ENCODE measurements around the gene GAL. TPM values are rescaled to one million over a fixed set of nuclear protein-coding genes. Genes with fewer than 3 reads are reported as not detected.

The GAL gene
- total RNA-seq, 4 donors from 2014 or later = 1.2 TPM; not detected in 3

DNA sequence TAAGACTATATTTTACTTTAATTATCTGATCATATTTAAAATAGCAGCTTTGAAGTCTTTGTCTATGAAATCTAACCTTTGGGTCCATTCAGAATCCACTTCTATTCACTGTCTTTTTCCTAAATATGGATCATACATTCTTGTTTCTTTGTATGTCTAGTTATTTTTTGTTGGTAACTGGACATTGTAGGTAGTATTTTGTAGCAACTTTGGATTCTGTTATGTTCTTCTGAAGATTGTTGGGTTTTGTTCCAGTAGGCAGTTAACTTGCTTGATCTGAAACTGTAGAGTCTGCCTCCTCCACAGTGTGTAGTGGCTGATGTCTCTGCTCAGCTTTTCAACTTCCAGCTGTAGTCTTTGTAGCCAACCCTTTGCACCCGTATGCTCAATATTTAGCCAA, 37.5 kb upstream of the GAL start:
- no peak for TF ChIP-seq POLR2A (IDR thresholded peaks at IDR 0.05)
- TF ChIP-seq, protein P1, sequence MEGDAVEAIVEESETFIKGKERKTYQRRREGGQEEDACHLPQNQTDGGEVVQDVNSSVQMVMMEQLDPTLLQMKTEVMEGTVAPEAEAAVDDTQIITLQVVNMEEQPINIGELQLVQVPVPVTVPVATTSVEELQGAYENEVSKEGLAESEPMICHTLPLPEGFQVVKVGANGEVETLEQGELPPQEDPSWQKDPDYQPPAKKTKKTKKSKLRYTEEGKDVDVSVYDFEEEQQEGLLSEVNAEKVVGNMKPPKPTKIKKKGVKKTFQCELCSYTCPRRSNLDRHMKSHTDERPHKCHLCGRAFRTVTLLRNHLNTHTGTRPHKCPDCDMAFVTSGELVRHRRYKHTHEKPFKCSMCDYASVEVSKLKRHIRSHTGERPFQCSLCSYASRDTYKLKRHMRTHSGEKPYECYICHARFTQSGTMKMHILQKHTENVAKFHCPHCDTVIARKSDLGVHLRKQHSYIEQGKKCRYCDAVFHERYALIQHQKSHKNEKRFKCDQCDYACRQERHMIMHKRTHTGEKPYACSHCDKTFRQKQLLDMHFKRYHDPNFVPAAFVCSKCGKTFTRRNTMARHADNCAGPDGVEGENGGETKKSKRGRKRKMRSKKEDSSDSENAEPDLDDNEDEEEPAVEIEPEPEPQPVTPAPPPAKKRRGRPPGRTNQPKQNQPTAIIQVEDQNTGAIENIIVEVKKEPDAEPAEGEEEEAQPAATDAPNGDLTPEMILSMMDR (IDR thresholded peaks at IDR 0.05) = no peak

DNA sequence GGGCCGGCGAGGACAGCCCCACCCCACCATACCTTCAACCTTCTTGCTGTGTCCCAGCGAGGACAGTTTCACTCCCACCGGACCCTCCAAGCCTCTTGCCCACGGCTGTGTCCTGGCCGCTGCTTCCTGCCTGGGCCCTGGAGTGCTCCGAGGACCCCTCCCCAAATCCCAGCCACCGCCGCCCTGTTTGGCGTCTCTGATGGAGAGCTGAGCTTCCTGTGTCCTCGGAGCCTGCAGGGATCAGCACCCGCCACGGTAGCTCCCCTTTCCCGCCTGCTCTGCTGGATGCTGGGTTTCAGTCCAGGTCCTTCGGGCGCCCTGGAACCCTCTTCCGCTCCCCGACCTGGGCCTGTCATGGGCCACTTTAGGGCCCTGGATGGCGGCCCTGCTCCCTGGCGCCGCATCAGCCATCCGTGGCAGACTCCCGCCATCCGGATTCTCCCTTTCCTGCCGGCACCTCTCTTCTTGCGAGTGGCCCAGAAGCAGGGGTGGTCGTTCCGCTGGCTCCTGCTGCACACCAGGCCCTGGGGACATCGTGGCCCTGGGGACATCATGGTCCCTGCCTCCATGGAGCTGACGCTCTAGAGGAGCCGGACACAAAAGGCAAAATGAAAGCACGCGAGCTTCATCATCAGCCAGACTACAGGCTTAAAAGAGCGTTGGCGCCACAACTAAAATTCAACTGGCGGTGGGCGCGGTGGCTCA, 34.3 kb upstream of the GAL start:
- no peak overlapping the region for H3K27ac ChIP-seq
- TF ChIP-seq, protein P1 (IDR thresholded peaks at IDR 0.05) = no peak
- TF ChIP-seq POLR2A (IDR thresholded peaks at IDR 0.05) = no peak
- no peaks in the 10 kb centered on the region for H3K4me1 ChIP-seq
- H3K27me3 ChIP-seq = no peaks in the 10 kb centered on the region
- peaks cover 0 to 9% (median 3%) of the 10 kb centered on the region in 4 donors for H3K9me3 ChIP-seq
- peak in 1 of 3 donors; percentile 28 for DNase-seq
- H3K4me3 ChIP-seq = no peak overlapping the region
- no peaks in the 10 kb centered on the region for H3K36me3 ChIP-seq

More for the DNA sequence above, 37.5 kb upstream of the GAL start:
- Histone ChIP-seq H3K27ac (no peak overlapping the region), H3K36me3 (no peaks in the 10 kb centered on the region), H3K9me3 (peaks cover 0 to 9% (median 3%) of the 10 kb centered on the region in 4 donors), H3K4me1 (no peaks in the 10 kb centered on the region), H3K4me3 (no peak overlapping the region), H3K27me3 (no peaks in the 10 kb centered on the region)
- DNase-seq = no peak

DNA sequence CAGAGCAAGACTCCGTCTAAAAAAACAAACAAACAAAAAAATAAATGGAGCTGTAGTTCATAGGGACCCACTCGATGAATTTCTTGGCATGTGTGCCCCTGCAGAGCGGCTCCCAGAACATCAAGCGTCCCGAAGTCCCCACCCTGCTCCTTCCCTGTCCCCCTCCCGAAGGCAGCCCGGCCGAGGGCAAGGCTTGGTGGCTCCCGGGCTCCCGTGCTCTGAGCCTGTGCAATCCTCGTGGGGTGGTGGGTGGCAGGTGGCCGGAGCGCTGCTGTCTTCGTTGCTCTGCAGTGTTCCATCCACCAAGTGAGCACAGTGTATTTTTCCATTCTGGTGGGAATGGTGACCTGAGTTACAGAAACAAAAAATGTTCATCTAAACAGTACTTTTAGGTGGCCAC, 33.5 kb upstream of the GAL start:
- no peaks in the 10 kb centered on the region for H3K4me1 ChIP-seq
- no peaks in the 10 kb centered on the region for H3K27me3 ChIP-seq
- H3K27ac ChIP-seq = no peak overlapping the region
- peaks cover 0 to 9% (median 3%) of the 10 kb centered on the region in 4 donors for H3K9me3 ChIP-seq
- no peaks in the 10 kb centered on the region for H3K36me3 ChIP-seq
- peak in 1 of 3 donors; percentile 13 for DNase-seq
- no peak overlapping the region for H3K4me3 ChIP-seq
- TF ChIP-seq, protein P1 (IDR thresholded peaks at IDR 0.05) = no peak
- no peak for TF ChIP-seq POLR2A (IDR thresholded peaks at IDR 0.05)

DNA sequence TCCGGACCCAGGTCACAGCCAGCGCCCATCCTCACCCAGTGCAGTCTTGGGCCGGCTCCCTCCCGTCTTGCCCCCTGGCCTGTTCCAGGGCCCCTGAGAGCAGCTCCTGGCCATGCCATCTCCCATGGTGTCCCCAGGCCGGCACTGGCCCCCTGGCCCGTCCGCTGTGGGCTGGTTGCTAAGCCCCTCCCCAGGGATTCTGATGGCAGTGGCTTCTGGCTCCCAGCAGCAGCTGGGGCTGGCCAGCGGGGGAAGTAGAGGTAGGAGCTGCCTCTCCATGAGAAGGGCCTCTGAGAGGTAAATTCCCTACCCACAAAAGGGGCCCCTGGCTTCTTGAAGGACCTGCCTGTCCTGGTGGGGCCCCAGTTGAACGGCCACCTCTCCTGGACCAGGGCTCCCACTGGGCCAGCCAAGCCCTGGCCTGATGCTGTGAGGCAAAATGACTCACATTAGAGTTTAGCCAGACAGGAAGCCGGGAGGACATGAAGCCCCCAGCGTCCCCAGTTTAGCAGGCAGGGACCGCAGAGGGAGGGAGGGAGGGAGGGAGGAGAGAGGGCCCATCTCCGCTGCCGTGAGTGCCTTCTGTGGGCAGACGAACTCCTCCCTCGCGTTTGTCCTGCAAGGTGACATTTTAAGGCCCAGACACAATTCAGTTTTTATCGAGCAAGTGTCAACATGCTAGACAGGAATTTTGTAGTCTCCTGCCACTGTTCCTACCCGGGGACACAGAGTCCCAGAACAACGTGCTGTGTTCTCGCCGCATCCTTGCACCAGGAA, 32.9 kb upstream of the GAL start:
- H3K27ac ChIP-seq = no peak overlapping the region
- no peaks in the 10 kb centered on the region for H3K27me3 ChIP-seq
- H3K4me3 ChIP-seq = no peak overlapping the region
- H3K9me3 ChIP-seq = peaks cover 0 to 9% (median 3%) of the 10 kb centered on the region in 4 donors
- H3K36me3 ChIP-seq = no peaks in the 10 kb centered on the region
- DNase-seq = peak in 1 of 3 donors; percentile 34
- TF ChIP-seq, protein P1 (IDR thresholded peaks at IDR 0.05) = no peak
- no peak for TF ChIP-seq POLR2A (IDR thresholded peaks at IDR 0.05)
- H3K4me1 ChIP-seq = no peaks in the 10 kb centered on the region

DNA sequence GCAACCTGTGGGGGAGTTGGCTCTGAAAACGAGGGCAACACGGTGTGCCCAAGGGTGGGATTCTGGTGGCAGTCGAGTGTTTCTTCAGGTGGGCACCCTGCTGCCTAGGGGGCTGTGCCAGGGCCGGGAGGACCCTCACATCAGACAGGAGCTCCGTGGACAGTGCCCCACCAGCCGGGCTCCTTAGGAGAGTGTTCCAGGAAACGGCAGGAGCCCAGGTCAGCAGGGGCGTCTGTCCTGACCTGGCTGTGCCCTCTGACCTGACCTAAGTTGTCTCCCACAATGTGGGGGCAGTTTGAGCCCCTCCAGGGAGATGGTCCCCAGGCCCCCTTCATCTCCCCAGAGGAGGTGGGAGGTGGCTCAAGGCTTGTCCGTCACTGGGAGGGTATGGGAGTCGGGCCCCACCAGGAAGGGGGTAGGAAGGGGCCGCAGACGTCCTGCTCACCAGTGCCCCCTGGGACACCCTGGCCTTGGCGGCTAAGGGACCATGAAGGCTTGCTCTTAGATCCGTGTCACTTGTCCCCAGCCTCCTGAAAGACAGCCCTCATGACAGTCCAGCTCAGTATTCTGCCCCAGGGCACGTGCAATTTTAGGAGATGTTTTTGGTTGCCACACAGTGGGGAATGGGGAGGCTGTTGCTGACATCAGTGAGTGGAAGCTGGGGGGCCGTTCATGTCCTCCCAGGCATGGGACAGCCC, 32.2 kb upstream of the GAL start:
- Histone ChIP-seq H3K9me3 (peaks cover 0 to 5% (median 1%) of the 10 kb centered on the region in 4 donors), H3K27ac (no peak overlapping the region), H3K4me3 (no peak overlapping the region), H3K4me1 (no peaks in the 10 kb centered on the region), H3K27me3 (no peaks in the 10 kb centered on the region), H3K36me3 (no peaks in the 10 kb centered on the region)
- peak in 1 of 3 donors; percentile 29 for DNase-seq
- TF ChIP-seq POLR2A (IDR thresholded peaks at IDR 0.05) = no peak
- TF ChIP-seq, protein P1 (IDR thresholded peaks at IDR 0.05) = no peak

Measured in Peyer's patch (tissue), 4 donors.